ENCODE results near the gene SEC16A.

Gene SEC16A

GRCh38 chr9:136465500-136466154 is 17.2 kb downstream of the SEC16A start:
- no peak for DNase-seq

- DNase-seq, result no peak
Observed at GRCh38 chr9:136464241-136464640, 18.6 kb downstream of the SEC16A start.

- DNase-seq, result no peak
Observed at GRCh38 chr9:136463578-136463977, 19.3 kb downstream of the SEC16A start.

GRCh38 chr9:136462664-136463063 is 20.2 kb downstream of the SEC16A start:
- DNase-seq, result no peak

GRCh38 chr9:136460772-136461325 is 22.0 kb downstream of the SEC16A start:
- no peak for DNase-seq

GRCh38 chr9:136459425-136459824 is 23.4 kb downstream of the SEC16A start:
- DNase-seq, result no peak

GRCh38 chr9:136457326-136457725 is 25.5 kb downstream of the SEC16A start:
- no peak for DNase-seq

GRCh38 chr9:136456258-136456657 is 26.6 kb downstream of the SEC16A start:
- no peak for DNase-seq

- no peak for DNase-seq
Observed at GRCh38 chr9:136455043-136456002, 27.5 kb downstream of the SEC16A start.

- DNase-seq, result no peak
Observed at GRCh38 chr9:136454026-136454796, 28.6 kb downstream of the SEC16A start.

- DNase-seq, result no peak
Observed at GRCh38 chr9:136453326-136453725, 29.5 kb downstream of the SEC16A start.

- no peak for DNase-seq
Observed at GRCh38 chr9:136451221-136451877, 31.5 kb downstream of the SEC16A start.

GRCh38 chr9:136448655-136449054 is 34.2 kb downstream of the SEC16A start:
- DNase-seq, result no peak

- no peak for DNase-seq
Observed at GRCh38 chr9:136447173-136447778, 35.6 kb downstream of the SEC16A start.

- DNase-seq, result no peak
Observed at GRCh38 chr9:136445799-136446198, 37.0 kb downstream of the SEC16A start.

GRCh38 chr9:136444102-136444501 is 38.7 kb downstream of the SEC16A start:
- DNase-seq, result no peak

GRCh38 chr9:136443687-136444086 is 39.2 kb downstream of the SEC16A start:
- DNase-seq, result no peak

GRCh38 chr9:136443087-136443486 is 39.8 kb downstream of the SEC16A start:
- DNase-seq, result no peak

- no peak for DNase-seq
Observed at GRCh38 chr9:136442265-136442664, 40.6 kb downstream of the SEC16A start.

- DNase-seq, result no peak
Observed at GRCh38 chr9:136441681-136442245, 41.1 kb downstream of the SEC16A start.

GRCh38 chr9:136441191-136441680 is 41.6 kb downstream of the SEC16A start:
- no peak for DNase-seq
